Ovary (tissue), 9 donors: Measurements from ENCODE around the gene ALOX5. TPM values are rescaled to one million over a fixed set of nuclear protein-coding genes. Genes with fewer than 3 reads are reported as not detected.

ENCODE experiments used
- DNase-seq, 5 donors: peaks; one replicate each; pipeline ENCODE4 v3.0.0-alpha.2; 2019 to 2020
- H3K27ac ChIP-seq, 2 donors: fragments of 200-600 bp; one replicate each; pipeline versions ENCODE4 v1.5.1 to v1.8.0; 2019 to 2022
- H3K27me3 ChIP-seq: fragments of 200-600 bp; one replicate; pipeline ENCODE4 v1.8.0; 2022
- H3K36me3 ChIP-seq: fragments of 200-600 bp; sonication (generic); one replicate; pipeline ENCODE4 v1.5.1; 2019
- H3K4me1 ChIP-seq: one replicate; pipeline ENCODE4 v1.8.1; 2013; ENCODE audit warnings: mild to moderate bottlenecking, moderate library complexity; ENCODE audit not compliant: insufficient read depth
- H3K4me3 ChIP-seq: fragments of 200-600 bp; sonication (generic); one replicate; pipeline ENCODE4 v1.5.1; 2017
- H3K9me3 ChIP-seq, 2 donors: fragments of 200-600 bp in 1 of 2; sonication (generic) in 1 of 2; one replicate each; pipeline versions ENCODE4 v1.5.1 to v1.8.1; 2013 to 2019; ENCODE audit warnings: mild to moderate bottlenecking in 1 of 2, moderate library complexity in 1 of 2
- CTCF ChIP-seq, 3 donors: fragments of 450-650 bp in 2 of 3; fragments of 200-600 bp in 1 of 3; IDR thresholded peaks; one replicate each; pipeline versions ENCODE4 v1.5.1 to v1.8.0; 2016 to 2022; ENCODE audit warnings: antibody characterized with exemption in 3 of 3, mild to moderate bottlenecking in 1 of 3
- EP300 ChIP-seq: sonication (generic); formaldehyde crosslinking; IDR thresholded peaks from one replicate; pipeline ENCODE4 v1.6.1; 2017; ENCODE audit warnings: antibody characterized with exemption
- POLR2A ChIP-seq: fragments of 450-650 bp; IDR thresholded peaks from one replicate; pipeline ENCODE4 v1.6.1; 2017; ENCODE audit warnings: antibody characterized with exemption, mild to moderate bottlenecking, moderate library complexity
- WGBS, 3 donors: extraction: QIAGEN DNeasy Blood & Tissue Kit in 1 of 3; methylation state at CpG; one replicate each; pipeline versions ENCODE4 v1.1.5 to v1.1.7; 2013 to 2017; 5-methylcytosine and 5-hydroxymethylcytosine counted together
- intact Hi-C, 4 donors: fragments of 100-400 bp; cut with DNase I; formaldehyde crosslinking; loops; one replicate each; pipeline versions ENCODE4 v1.11.0 to v1.15.1; 2022 to 2023
- polyA plus RNA-seq, 2 donors: library from polyadenylated mRNA; stranded (reverse); fragments of 200-250 nt in 1 of 2; fragments of 350-450 nt in 1 of 2; fragmentation: Illumina TruSeq in 1 of 2; extraction: RNeasy Lipid Tissue Mini Kit (QIAGEN cat#74804) in 1 of 2; gene quantifications; one replicate each; pipeline ENCODE4 v1.2.3, GENCODE V29; 2013 to 2014
- total RNA-seq, 7 donors: library from RNA; depleted of rRNA in 2 of 7; stranded (reverse); fragments of >200 nt in 2 of 7; fragmentation: NEBNext Ultra II Directional in 3 of 7; extraction: Animal tissue kit (Norgen Biotek cat#: 25700) in 3 of 7; gene quantifications; one replicate each; pipeline versions ENCODE4 v1.1.0 to v1.2.4, GENCODE V29; 2016 to 2023
- donor health status: DM: no; HTN: no; CAD: no; lungs with moderate emphysema.
- donor health status: DM: no; HTN: no; CAD: no.
- donor health status: Bipolar disorder and iron deficiency.
- donor health status: DM: yes; HTN: yes; CAD: no.
- donor health status: DM: no; HTN: no; CAD: no.
- donor health status: DM: yes; HTN: yes; CAD: no.

Gene ALOX5
- total and polyA plus RNA-seq, 9 donors: 1.7 to 17.7 (median 6.3) TPM

- intact Hi-C loops: loop anchor here in 1 of 4 donors (5.0 kb wide), 1 partner anchor 136 kb away; no protein-coding TSS in a partner anchor
- no peak for TF ChIP-seq EP300
- TF ChIP-seq POLR2A: no peak
- no peak for TF ChIP-seq CTCF (IDR thresholded peaks at IDR 0.05)
- Histone ChIP-seq H3K9me3 (no peaks in the 10 kb centered on the region), H3K4me1 (no peaks in the 10 kb centered on the region), H3K36me3 (no peaks in the 10 kb centered on the region), H3K27ac (no peak overlapping the region), H3K4me3 (no peak overlapping the region), H3K27me3 (no peaks in the 10 kb centered on the region)
- no peak for DNase-seq
- 92 to 95% (median 94%) methylated on average over 7 of the region's 7 CpGs for WGBS, 3 donors
Observed at GRCh38 chr10:45456233-45456632, 82.2 kb downstream of the ALOX5 start.

GRCh38 chr10:45456822-45457221 lies 82.8 kb downstream of the ALOX5 start:
- intact Hi-C loops: loop anchor here in 1 of 4 donors (5.0 kb wide), 1 partner anchor 135 kb away; no protein-coding TSS in a partner anchor
- DNase-seq: no peak
- Histone ChIP-seq H3K4me3 (no peak overlapping the region), H3K4me1 (no peaks in the 10 kb centered on the region), H3K36me3 (no peaks in the 10 kb centered on the region), H3K9me3 (no peaks in the 10 kb centered on the region), H3K27ac (no peak overlapping the region), H3K27me3 (no peaks in the 10 kb centered on the region)
- TF ChIP-seq EP300 (no peak), POLR2A (no peak), CTCF (IDR thresholded peaks at IDR 0.05) (no peak)
- WGBS, 3 donors: 90 to 92% (median 92%) methylated on average over 7 of the region's 7 CpGs

GRCh38 chr10:45457487-45457886 lies 83.5 kb downstream of the ALOX5 start:
- Histone ChIP-seq H3K4me1 (no peaks in the 10 kb centered on the region), H3K27ac (no peak overlapping the region), H3K9me3 (no peaks in the 10 kb centered on the region), H3K27me3 (no peaks in the 10 kb centered on the region), H3K4me3 (no peak overlapping the region), H3K36me3 (no peaks in the 10 kb centered on the region)
- DNase-seq: no peak
- no peak for TF ChIP-seq CTCF (IDR thresholded peaks at IDR 0.05)
- no peak for TF ChIP-seq POLR2A
- TF ChIP-seq EP300: no peak
- intact Hi-C loops: loop anchor here in 1 of 4 donors (5.0 kb wide), 1 partner anchor 135 kb away; no protein-coding TSS in a partner anchor
- WGBS, 3 donors: 97% methylated on average over 8 of the region's 8 CpGs

- intact Hi-C loops: no loop called here
- Histone ChIP-seq H3K9me3 (no peaks in the 10 kb centered on the region), H3K36me3 (no peaks in the 10 kb centered on the region), H3K27me3 (no peaks in the 10 kb centered on the region), H3K4me1 (no peaks in the 10 kb centered on the region), H3K4me3 (no peak overlapping the region), H3K27ac (no peak overlapping the region)
- WGBS, 3 donors: 92 to 93% (median 93%) methylated on average over 6 of the region's 6 CpGs
- TF ChIP-seq CTCF (IDR thresholded peaks at IDR 0.05) (no peak), EP300 (no peak), POLR2A (no peak)
- DNase-seq: no peak
Observed at GRCh38 chr10:45460235-45460878, 86.3 kb downstream of the ALOX5 start.
